ENCODE measurements around the gene ERBB4. TPM values are rescaled to one million over a fixed set of nuclear protein-coding genes. Genes with fewer than 3 reads are reported as not detected.

Gene ERBB4
- polyA plus RNA-seq, 2 of the 4 experiments (the other 2 are of a cell fraction), result not detected

- TF ChIP-seq, protein P1, sequence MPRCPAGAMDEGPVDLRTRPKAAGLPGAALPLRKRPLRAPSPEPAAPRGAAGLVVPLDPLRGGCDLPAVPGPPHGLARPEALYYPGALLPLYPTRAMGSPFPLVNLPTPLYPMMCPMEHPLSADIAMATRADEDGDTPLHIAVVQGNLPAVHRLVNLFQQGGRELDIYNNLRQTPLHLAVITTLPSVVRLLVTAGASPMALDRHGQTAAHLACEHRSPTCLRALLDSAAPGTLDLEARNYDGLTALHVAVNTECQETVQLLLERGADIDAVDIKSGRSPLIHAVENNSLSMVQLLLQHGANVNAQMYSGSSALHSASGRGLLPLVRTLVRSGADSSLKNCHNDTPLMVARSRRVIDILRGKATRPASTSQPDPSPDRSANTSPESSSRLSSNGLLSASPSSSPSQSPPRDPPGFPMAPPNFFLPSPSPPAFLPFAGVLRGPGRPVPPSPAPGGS (IDR thresholded peaks at IDR 0.05), result no peak
- TF ChIP-seq PHF8 (IDR thresholded peaks at IDR 0.05; ENCODE audit: borderline replicate concordance, low read depth) (no peak), KDM1A (IDR thresholded peaks at IDR 0.05; ENCODE audit: low read depth) (no peak), RARB (CRISPR knock-in tag; IDR thresholded peaks at IDR 0.05) (no peak), SMC3 (IDR thresholded peaks at IDR 0.05) (no peak), ESRRA (IDR thresholded peaks at IDR 0.05; ENCODE audit: borderline replicate concordance, low read length) (no peak), EP300 (IDR thresholded peaks at IDR 0.05) (no peak), RFX5 (IDR thresholded peaks at IDR 0.05) (no peak)
Measured at GRCh38 chr2:211756266-211756665, 782.3 kb downstream of the ERBB4 start (continued).

- POLR2A ChIA-PET, result no interaction called here
- DNase-seq (ENCODE audit: low read depth in 1 of 2, low spot score in 1 of 2) (no peak), ATAC-seq (no peak), FAIRE-seq (no peak)
- Histone ChIP-seq H3K27ac (no peak overlapping the region), H3K4me1 (no peaks in the 10 kb centered on the region), H3K4me2 (no peak overlapping the region), H3K9me3 (no peaks in the 10 kb centered on the region), H3K4me3 (no peak overlapping the region)
- CTCF ChIA-PET, result no interaction called here
- no peak for TF ChIP-seq RARB (CRISPR knock-in tag; IDR thresholded peaks at IDR 0.05)
- TF ChIP-seq E2F6 (IDR thresholded peaks at IDR 0.05; ENCODE audit: borderline replicate concordance, low read depth), result no peak
- no peak for TF ChIP-seq ZC3H11A (IDR thresholded peaks at IDR 0.05)
- no peak for TF ChIP-seq ATOH8 (CRISPR knock-in tag; IDR thresholded peaks at IDR 0.05; ENCODE audit: low read depth)
- no peak for TF ChIP-seq HOXB5 (CRISPR knock-in tag; IDR thresholded peaks at IDR 0.05)
- no peak for TF ChIP-seq MAZ (IDR thresholded peaks at IDR 0.05; ENCODE audit: borderline replicate concordance, low read depth, low read length)
- TF ChIP-seq, protein P2, sequence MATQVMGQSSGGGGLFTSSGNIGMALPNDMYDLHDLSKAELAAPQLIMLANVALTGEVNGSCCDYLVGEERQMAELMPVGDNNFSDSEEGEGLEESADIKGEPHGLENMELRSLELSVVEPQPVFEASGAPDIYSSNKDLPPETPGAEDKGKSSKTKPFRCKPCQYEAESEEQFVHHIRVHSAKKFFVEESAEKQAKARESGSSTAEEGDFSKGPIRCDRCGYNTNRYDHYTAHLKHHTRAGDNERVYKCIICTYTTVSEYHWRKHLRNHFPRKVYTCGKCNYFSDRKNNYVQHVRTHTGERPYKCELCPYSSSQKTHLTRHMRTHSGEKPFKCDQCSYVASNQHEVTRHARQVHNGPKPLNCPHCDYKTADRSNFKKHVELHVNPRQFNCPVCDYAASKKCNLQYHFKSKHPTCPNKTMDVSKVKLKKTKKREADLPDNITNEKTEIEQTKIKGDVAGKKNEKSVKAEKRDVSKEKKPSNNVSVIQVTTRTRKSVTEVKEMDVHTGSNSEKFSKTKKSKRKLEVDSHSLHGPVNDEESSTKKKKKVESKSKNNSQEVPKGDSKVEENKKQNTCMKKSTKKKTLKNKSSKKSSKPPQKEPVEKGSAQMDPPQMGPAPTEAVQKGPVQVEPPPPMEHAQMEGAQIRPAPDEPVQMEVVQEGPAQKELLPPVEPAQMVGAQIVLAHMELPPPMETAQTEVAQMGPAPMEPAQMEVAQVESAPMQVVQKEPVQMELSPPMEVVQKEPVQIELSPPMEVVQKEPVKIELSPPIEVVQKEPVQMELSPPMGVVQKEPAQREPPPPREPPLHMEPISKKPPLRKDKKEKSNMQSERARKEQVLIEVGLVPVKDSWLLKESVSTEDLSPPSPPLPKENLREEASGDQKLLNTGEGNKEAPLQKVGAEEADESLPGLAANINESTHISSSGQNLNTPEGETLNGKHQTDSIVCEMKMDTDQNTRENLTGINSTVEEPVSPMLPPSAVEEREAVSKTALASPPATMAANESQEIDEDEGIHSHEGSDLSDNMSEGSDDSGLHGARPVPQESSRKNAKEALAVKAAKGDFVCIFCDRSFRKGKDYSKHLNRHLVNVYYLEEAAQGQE (IDR thresholded peaks at IDR 0.05), result no peak
- TF ChIP-seq ESRRA (IDR thresholded peaks at IDR 0.05; ENCODE audit: borderline replicate concordance, low read length), result no peak
- TF ChIP-seq PBX3 (IDR thresholded peaks at IDR 0.05), result no peak
- no peak for TF ChIP-seq HOXA7 (CRISPR knock-in tag; IDR thresholded peaks at IDR 0.05)
- TF ChIP-seq CHD4 (IDR thresholded peaks at IDR 0.05; ENCODE audit: borderline replicate concordance), result no peak
- TF ChIP-seq HOXB13 (CRISPR knock-in tag; IDR thresholded peaks at IDR 0.05; ENCODE audit: low read depth), result no peak
- TF ChIP-seq CBX8 (IDR thresholded peaks at IDR 0.05), result no peak
- TF ChIP-seq KDM1A (IDR thresholded peaks at IDR 0.05; ENCODE audit: low read depth), result no peak
- no peak for TF ChIP-seq MAFK (IDR thresholded peaks at IDR 0.05; ENCODE audit: partially characterized antibody)
- TF ChIP-seq RFX5 (IDR thresholded peaks at IDR 0.05), result no peak
- no peak for TF ChIP-seq HEYL (CRISPR knock-in tag; IDR thresholded peaks at IDR 0.05)
- TF ChIP-seq ZNF302 (CRISPR knock-in tag; IDR thresholded peaks at IDR 0.05), result no peak
- 68% methylated on average over 8 of the region's 8 CpGs for WGBS (ENCODE audit: missing lambda C conversion rate)
Measured at GRCh38 chr2:211755187-211755586, 783.4 kb downstream of the ERBB4 start.
